GM18508 (cell line): Measurements from ENCODE around the gene FUT1.
"Not testable (repeated sequence)": the region's sequence is repeated elsewhere in the genome, so short reads cannot be mapped to it uniquely, and the experiment has no call there.

ENCODE experiments used
- ATAC-seq: cut with Tn5 transposase; IDR thresholded peaks from one replicate; pipeline ENCODE4 v1.9.1; 2021; ENCODE audit warnings: moderate number of reproducible peaks; ENCODE audit not compliant: insufficient read depth, unreplicated experiment

FUT1 gene

DNA sequence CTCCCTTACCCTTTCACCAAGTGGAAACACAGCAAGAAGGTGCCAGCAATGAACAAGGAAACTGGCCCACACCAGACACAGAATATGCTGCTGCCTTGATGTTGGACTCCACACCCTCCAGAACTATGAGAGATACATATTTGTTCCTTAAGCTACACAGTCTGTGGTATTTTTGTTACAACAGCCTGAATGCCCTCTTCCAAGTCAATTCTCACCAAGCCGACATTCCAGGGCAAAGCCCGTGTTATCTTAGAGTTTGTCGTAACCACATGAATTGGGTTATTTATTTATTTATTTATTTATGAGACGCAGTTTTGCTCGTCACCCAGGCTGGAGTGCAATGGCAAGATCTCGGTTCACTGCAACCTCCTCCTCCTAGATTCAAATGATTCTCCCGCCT is 17.8 kb upstream of the FUT1 start:
- no peak for ATAC-seq

DNA sequence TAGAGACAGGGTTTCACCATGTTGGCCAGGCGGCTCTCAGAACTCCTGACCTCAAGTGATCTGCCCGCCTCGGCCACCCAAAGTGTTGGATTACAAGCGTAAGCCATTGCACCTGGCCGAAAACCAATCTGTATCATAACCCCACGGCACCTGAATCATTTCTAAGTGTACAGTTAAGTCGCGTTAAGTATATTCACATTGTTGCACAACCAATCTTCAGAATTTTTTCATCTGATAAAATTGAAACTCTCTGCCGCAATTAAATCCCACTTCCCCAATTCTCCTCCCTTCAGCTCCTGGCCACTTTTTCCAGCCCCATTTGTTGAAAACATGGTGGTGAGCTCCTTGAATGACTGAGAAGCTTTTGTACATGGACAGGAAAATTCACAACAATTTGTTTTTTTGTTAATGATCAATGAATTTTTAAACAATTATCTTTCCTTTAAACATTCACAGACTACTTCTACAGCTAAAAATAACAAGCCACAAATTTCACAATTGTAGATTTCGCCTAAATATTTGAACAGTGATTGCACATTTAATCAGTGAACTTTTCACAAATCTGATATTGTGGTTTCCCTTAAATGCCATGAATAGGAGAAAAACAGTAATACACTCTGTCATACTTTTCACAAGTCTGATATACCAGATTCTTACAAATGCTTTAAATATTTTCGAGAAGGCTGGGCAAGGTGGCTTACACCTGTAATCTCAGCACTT is 16.7 kb upstream of the FUT1 start:
- no peak for ATAC-seq

DNA sequence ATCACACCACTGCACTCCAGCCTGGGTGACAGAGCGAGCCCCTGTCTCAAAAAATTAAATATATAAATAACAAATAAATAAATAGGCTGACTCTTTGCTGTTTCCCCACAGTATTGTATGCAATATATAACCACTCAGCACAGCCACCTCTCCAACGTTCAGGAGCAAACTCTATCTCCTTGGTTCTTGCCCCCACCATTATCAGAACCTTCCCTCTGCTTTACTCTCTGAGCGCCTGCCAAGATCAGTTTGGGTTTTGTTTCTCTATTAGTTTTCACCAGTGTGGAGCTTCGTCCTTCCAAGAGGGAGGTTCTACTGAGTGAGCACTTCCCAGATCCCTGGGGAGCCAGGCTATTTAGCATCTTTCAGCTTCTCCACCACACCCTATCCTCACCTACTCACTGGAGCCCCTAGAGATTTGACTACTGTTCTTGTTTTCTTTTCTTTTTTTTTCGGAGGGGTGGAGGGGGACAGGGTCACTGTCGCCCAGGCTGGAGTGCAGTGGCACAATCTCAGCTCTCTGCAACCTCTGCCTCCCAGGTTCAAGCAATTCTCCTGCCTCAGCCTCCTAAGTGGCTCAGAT is 15.8 kb upstream of the FUT1 start:
- ATAC-seq: not testable (repeated sequence)

DNA sequence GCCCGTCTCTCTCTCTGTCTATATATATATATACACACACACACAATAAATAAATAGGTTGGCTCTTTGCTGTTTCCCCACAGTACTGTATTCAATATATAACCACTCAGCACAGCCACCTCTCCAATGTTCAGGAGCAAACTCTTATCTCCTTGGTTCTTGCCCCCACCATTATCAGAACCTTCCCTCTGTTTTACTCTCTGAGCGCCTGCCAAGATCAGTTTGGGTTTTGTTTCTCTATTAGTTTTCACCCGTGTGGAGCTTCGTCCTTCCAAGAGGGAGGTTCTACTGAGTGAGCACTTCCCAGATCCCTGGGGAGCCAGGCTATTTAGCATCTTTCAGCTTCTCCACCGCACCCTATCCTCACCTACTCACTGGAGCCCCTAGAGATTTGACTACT is 13.4 kb upstream of the FUT1 start:
- not testable (repeated sequence) for ATAC-seq

DNA sequence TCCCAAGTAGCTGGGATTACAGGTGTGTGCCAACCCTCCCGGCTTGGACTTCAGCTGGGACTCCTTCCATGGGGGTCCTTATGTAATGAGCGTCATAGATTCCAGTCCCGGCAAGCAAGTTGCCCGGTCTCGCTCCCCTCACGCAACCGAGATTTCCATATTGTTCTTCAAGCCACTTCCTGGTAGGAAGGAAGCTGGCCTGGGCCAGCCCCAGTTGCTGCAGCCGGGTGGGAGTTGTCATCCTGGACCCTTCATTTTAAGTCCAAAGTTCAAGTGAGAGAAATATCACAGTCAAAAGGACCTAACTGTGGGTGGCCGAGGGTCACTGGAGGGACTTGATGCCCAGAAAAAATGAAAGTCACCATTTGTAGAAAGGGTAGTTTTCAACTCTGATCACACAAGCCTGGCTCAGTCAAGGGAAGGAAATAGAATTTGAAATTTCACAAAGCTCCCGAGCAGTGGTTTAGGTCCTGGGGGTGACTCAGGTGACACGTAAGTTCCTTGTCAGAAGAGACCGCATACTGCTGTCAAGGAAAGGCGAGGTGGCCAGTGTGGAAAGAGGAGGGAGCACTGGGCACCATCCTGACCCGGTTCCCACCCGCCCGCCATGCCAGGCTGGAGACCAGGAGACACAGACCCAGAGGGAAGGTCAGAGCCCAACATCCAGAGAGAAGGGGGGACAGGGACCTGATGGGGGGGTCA is 8.2 kb upstream of the FUT1 start:
- no peak for ATAC-seq

DNA sequence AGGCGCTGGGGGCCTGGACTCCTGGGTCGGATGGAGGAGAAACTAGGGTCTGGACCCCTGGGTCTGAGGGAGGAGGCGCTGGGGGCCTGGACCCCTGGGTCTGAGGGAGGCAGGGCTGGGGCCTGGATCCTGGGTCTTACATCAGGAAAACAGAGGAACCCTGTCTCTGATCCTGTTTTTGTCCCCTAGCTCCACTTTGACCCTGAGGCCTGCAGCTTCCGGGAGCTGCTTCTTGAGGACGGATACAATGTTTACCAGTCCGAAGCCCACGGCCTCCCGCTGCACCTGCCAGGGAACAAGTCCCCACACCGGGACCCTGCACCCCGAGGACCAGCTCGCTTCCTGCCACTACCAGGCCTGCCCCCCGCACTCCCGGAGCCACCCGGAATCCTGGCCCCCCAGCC is 5.3 kb upstream of the FUT1 start:
- no peak for ATAC-seq

DNA sequence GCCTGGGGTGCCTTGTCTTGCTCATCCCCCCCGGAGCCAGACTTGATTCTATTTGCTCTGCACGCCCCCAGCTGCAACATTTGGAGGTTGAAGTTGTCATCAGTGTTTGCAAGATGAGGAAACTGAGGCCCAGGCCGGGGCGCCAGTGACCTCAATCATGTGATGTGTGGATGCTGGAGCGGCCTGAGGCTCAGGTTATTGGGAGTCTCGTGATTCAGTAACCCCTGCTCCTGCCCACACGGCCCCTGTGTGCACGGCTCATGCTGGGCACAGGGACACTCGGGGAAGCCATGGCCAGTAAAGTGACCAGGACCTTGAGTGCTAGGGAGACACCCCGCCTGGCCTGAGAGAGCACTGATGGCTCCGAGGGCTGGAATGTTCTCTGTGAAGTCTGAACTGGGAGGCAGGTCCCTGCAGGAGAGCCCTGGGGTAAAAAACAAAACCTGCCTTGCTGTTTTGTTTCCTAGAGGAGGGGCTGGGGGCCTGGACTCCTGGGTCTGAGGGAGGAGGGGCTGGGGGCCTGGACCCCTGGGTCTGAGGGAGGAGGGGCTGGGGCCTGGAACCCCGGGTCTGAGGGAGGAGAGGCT is 4.7 kb upstream of the FUT1 start:
- ATAC-seq: no peak

DNA sequence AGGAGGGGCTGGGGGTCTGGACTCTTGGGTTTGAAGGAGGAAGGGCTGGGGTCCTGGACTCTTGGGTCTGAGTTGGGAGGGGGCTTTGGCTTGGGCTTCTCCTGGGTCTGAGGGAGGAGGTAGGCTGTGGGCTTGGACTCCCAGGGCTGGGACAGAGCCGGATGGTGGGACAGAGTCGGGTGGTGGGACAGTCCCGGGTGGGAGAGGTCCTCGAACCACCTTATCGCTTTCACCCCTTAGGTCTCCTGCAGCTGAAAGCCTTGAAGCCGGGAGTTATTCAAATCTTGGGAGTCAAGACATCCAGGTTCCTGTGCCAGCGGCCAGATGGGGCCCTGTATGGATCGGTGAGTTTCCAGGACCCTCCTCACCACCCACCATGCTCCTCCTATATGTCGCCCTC is 4.2 kb upstream of the FUT1 start:
- no peak for ATAC-seq

DNA sequence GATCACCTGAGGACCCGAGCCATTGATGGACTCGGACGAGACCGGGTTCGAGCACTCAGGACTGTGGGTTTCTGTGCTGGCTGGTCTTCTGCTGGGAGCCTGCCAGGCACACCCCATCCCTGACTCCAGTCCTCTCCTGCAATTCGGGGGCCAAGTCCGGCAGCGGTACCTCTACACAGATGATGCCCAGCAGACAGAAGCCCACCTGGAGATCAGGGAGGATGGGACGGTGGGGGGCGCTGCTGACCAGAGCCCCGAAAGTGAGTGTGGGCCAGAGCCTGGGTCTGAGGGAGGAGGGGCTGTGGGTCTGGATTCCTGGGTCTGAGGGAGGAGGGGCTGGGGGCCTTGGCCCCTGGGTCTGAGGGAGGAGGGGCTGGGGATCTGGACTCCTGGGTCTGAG is 3.8 kb upstream of the FUT1 start:
- no peak for ATAC-seq

DNA sequence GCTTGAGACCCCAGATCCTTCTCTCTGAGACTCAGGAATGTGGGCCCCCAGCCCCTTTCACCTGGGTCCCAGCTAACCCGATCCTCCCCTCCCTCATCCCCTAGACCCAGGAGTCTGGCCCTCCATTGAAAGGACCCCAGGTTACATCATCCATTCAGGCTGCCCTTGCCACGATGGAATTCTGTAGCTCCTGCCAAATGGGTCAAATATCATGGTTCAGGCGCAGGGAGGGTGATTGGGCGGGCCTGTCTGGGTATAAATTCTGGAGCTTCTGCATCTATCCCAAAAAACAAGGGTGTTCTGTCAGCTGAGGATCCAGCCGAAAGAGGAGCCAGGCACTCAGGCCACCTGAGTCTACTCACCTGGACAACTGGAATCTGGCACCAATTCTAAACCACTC is 3.3 kb upstream of the FUT1 start:
- no peak for ATAC-seq

DNA sequence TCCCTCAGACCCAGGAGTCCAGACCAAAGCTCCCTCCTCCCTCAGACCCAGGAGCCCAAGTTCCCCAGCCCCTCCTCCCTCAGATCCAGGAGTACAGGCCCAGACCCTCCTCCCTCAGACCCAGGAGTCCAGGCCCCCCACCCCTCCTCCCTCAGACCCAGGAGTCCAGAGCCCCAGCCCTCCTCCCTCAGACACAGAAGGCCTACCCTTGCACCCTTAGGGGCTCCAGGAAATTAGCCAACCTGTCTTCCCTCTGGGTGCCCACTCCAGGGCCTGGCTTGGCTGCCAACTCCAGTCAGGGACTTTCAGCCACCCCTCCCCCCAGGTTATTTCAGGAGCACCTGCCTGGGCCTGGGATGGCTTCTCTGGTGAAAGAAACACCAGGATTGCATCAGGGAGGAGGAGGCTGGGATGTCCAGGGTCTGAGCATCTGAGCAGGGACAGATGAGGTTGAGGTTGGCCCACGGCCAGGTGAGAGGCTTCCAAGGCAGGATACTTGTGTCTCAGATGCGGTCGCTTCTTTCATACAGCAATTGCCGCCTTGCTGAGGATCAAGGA is 2.7 kb upstream of the FUT1 start, which contains the start of gene FGF21:
TSS of gene FGF21 (plus strand) at position 441 of the 558 bp plus-strand sequence. CDS start 713 bp downstream, outside the sequence.
- ATAC-seq: no peak

DNA sequence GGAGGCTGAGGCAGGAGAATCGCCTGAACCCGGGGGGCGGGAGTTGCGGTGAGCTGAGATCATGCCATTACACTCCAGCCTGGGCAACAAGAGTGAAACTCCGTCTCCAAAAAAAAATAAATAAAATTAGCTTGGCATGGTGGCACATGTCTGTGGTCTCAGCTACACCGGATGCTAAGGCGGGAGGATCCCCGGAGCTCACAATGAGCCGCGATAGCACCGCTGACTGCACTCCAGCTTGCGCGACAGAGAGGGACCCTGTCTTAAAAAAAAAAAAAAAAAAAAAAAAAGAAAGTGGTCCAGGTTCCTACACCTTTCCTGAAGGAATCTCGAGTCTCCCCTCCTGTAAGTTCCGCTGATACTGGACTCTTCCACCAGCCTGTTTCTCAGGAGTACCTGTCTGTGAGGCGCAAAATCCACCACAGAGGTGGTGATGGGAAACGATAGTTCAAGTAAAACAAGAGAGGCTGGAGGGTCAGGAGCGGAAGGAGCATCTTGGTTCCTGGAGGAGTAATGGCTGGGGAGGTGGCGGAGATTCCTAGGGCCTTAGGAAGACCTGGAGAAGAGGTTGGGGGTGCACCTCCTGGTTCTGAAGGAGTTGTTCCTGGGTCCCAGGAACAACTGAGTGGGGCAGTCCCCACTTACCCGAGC is 471 bp downstream of the FUT1 start:
- no peak for ATAC-seq

DNA sequence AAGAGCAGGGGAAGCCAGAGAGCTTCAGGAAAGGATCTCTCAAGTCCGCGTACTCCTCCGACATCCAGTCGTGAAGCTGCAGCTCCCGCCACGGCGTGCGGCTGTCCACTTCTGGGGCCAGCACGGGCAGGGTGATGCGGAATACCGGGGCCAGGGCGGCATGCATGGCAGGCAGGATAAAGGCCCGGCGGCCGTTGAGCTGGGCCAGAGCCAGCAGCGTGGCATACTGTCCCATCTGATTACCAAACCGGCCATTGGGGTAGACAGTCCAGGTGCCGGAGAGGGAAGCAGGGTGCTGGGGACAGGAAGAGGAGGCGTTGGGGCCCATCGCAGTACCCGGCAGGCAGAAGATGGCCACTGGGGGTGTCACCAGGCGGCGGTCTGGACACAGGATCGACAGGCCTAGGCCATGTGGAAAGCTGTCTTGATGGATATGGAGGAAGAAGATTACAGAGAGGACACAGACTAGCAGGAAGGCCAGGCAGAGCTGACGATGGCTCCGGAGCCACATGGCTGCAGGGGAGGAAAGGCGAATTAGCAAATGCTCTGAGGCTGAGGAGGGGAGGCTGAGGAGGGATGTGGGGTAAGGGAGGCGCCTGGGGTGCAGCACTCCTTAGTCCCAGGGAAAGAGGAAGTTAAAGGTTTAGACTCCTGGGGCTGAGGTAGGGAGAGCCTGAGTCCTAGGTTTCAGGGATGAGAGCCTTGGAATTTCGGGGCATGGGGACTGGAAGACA is 1.5 kb downstream of the FUT1 start:
- ATAC-seq: no peak

DNA sequence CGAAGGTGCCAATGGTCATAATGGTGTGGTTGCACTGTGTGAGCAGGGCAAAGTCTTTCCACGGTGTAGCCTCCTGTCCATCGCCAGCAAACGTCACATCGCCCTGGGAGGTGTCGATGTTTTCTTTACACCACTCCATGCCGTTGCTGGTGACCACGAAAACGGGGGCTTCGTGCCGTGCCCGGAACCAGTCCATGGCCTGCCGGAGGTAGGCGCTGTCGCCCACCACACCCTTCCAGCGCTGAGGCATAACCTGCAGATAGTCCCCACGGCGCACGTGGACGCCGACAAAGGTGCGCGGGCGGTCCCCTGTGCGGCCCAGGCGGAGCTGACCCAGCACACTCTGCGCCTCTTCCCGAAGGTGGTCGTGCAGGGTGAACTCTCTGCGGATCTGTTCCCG is 2.1 kb downstream of the FUT1 start:
- no peak for ATAC-seq

DNA sequence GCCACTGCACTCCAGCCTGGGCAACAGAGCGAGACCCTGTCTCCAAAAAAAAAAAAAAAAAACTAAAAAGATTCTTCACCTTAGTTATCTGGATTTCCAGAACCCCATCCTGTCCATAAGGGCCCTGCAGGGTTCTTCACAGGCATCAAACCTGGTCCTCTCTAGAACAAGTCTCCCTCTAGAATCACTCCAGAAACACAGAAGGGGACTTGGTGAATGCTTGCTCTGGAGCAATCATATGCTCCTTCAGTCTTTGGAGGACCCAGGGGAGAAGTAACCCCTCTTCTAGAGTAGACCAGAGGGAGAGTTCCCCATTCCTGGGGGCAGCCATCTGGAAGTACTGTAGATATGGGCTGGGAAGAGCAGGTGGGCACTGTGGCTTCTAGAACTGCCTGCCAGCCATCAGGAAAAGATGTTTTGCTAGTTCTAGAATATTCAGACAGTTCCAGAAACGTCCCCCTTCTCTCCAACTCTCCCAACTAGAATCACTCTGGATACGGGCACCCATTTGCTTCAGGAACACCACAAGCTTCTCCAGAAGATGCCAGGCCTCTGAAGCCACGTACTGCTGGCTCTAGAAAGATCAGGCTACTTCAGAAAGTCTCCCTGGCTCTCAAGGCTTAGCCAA is 2.8 kb downstream of the FUT1 start:
- ATAC-seq: no peak

DNA sequence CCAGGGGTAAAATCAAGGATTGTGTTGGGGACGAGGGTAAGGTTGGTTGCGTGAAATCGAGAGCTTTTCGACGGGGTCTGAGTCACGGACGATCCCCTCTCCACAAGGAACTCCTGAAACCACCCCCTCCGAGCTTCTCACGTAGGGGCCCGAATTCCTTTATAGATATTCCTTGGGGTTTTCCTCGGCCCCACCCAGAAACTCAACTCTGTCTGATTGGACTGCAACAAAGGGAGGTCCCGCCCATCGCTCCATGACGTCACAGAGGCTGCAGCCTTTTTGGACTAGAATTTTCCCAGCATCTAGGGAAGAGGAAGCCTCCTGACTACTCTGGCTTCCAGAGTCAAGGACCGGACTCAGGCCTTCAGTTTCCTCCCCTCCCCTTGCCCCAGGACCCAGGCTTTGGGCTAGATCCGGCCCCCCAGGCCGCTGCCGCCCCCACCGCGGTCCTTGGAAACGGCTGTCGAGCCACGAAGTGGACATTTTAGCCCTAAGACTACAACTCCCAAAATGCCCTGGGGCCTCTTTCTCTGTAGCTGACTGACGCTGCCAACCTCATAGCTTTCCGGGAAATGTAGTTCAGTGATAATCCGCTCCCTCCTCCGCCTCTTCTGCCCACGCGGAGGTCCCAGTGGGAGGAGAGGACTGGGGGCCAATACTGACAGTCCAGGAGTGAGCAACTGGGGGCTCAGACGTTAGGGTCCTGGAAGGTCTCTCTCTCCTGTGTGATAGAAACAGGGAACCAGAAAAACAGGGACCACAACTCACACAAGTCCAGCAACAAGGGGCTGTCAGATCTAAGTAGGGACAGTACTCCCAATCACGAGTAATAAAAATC is 5.5 kb downstream of the FUT1 start, which contains the start of gene IZUMO1:
TSS of gene IZUMO1 (minus strand) at position 172 of the 838 bp plus-strand sequence. CDS start 1,050 bp downstream, outside the sequence.
- no peak for ATAC-seq

DNA sequence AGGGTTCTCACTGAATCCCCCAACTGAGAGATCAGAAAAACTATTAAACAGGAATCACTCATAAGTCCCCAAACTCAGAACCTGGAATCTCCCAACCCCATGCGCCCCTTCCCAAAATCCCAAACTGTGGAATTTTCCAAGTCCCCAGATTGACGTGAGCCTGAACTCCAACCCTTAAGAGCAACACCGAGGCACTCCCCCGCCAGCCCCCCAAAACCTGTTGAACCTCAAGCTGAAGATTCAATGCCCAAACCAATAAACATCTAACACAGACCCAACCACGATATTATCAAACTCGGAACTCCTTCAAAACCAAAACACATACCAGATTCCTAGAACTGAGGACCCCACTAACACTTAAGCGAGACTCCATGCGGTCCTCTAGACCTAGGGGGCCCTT is 6.3 kb downstream of the FUT1 start:
- ATAC-seq: no peak
